Posterior vena cava (tissue), 2 donors: Measurements from ENCODE around the gene MEGF10. TPM values are rescaled to one million over a fixed set of nuclear protein-coding genes. Genes with fewer than 3 reads are reported as not detected.
"Not testable (repeated sequence)": the region's sequence is repeated elsewhere in the genome, so short reads cannot be mapped to it uniquely, and the experiment has no call there.

Source experiments
- DNase-seq: peaks from one replicate; pipeline ENCODE4 v3.0.0-alpha.2; 2020; ENCODE audit warnings: low spot score
- intact Hi-C, 2 donors: fragments of 100-400 bp; cut with DNase I; formaldehyde crosslinking; loops; one replicate each; pipeline versions ENCODE4 v1.14.1 to v1.14.2; 2022 to 2023
- total RNA-seq, 2 donors: library from RNA; stranded (reverse); fragmentation: NEBNext Ultra II Directional; extraction: Animal tissue kit (Norgen Biotek cat#: 25700); gene quantifications; one replicate each; pipeline ENCODE4 v1.2.1, GENCODE V29; 2021
- donor health status: DM: yes; HTN: yes; CAD: no.
- donor health status: DM: yes; HTN: yes; CAD: no.

The MEGF10 gene
- total RNA-seq, 2 donors from 2014 or later: 0.19 to 0.29 TPM

GRCh38 chr5:127296894-127297293 lies 6.3 kb downstream of the MEGF10 start:
- intact Hi-C loops, DNase-seq: not testable (repeated sequence)

- intact Hi-C loops: no loop called here
- no peak for DNase-seq
Measured at GRCh38 chr5:127297348-127298035, 6.9 kb downstream of the MEGF10 start.

- intact Hi-C loops: no loop called here
- DNase-seq: no peak
Measured at GRCh38 chr5:127298036-127298429, 7.4 kb downstream of the MEGF10 start.

DNA sequence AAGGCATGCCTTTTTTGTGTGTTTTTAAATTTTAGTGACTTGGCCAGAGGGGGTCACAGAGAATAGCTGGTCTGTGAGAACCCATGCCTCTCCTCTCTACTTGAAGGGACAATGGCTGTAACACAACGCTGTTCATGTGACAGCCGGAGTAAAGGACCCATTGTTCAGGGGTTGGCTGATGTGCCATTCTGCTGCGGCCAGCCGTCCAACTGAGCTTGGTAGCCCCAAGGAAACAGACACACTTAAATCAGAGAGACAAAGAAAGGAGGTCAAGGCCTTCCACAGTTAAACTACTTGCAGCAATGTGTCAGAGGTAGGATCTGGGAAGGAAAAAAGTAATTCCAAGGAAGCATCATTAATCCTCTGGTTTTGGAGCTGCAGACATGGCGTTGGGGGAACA lies 8.1 kb downstream of the MEGF10 start:
- DNase-seq: no peak
- intact Hi-C loops: no loop called here

DNA sequence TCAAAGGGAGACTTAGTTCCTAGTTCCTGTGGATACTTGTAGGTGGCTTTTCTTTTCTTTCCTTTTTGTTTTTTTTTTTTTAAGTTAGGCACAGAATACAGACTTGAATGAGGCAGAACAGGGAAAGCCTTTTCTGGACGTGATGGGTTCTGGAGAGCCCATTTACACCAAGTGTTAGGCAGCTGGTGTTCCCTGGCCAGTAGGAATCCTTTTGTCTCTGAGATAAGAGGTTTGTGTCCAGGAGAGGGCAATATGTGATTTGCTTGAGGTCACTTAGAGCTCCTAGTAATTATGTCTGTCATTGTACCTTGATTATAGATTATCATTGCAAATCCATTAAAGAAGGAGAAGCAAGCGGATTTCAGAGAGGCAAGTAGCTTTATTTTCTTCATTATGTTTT lies 9.1 kb downstream of the MEGF10 start:
- no peak for DNase-seq
- intact Hi-C loops: no loop called here

GRCh38 chr5:127302509-127302908 lies 11.9 kb downstream of the MEGF10 start:
- intact Hi-C loops: no loop called here
- DNase-seq: no peak

DNA sequence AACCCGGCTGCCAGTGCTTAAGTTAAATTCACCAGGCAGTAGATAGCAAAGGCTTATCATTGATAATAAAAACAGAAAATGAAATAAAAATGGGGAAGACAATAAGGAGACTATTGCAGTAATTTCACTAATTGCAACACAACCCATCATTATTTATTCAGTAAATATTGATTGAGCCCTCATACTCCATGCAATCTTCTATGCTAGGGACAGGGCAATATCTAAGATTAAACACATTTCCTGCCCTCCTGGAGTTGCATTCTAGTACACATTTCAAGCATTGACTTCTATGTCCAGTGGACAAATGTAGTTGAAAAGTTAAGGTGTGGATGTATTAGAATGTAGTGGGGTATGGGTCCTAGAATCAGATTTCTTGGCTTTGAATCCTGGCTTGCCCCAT lies 12.8 kb downstream of the MEGF10 start:
- DNase-seq: no peak
- intact Hi-C loops: no loop called here

DNA sequence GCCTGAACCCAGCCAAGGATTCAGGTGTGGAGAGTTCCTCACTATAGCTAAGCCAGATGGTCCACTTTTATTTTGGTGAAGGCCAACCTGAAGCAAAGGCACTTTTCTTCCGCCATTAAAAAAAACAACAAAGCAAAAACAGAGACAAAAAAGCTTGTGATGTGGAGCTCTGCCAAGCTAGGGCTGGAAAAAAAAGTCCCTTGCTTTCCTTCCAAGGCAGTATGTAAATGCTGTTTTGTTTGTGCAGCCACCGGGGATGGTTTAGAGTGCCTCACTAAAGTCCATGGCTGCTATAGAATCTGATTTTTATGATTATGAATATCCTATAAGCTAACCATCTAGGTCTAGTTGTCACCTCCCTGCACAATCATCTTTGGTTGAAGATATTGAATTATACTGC lies 14.9 kb downstream of the MEGF10 start:
- DNase-seq: no peak
- intact Hi-C loops: no loop called here

GRCh38 chr5:127306036-127306435 lies 15.4 kb downstream of the MEGF10 start:
- DNase-seq: no peak
- intact Hi-C loops: no loop called here

DNA sequence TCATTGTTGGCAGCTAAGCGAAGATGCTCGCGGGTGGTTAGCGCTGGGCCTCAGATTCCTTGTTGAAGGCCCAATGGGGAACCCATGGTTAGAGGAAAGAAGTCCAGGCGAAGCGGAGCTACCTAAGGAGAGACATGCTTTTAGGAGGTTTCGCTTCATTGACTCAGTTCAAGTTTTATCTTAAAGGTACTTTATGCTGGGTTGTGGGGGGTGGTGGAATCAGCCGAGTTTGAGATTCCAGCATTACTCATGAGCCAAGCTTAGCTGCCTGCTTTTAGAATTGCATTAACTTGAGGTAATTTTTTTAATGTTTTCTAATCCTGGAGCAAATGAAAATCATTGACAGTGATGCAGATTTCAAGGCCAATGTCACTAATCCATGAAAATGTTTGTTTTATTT lies 16.1 kb downstream of the MEGF10 start:
- intact Hi-C loops: no loop called here
- DNase-seq: no peak

DNA sequence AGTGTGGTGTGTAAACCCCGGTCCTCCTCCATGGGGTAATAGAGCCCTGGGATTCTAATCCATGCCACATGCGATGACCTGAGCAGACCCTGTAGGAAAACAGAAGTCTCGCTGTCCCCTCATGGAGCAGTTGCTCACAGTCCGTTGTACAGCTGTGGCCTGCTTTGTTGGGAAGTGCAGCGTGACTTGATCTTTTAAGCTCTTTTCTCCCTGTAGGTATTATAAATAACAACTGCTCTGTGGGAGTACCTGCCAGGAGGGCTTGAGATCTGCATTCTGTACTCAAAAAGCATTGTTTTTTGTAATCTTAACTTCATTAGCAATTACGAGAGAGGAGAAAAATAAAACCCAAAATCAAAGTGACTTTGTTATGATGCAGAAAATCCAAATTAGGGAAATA lies 17.3 kb downstream of the MEGF10 start:
- no peak for DNase-seq
- intact Hi-C loops: no loop called here

DNA sequence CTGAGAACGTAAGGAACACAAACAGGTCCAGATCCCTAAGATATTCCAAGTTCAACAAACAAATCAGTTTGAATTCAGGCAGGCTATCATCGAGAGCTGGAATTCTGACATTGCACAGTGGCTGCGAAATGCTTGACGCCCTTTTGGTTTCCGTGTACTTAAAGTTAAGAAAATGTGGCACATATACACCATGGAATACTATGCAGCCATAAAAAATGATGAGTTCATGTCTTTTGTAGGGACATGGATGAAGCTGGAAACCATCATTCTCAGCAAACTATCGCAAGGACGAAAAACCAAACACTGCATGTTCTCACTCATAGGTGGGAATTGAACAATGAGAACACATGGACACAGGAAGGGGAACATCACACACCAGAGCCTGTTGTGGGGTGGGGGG lies 17.7 kb downstream of the MEGF10 start:
- intact Hi-C loops, DNase-seq: not testable (repeated sequence)

GRCh38 chr5:127308945-127309344 lies 18.3 kb downstream of the MEGF10 start:
- intact Hi-C loops: no loop called here
- no peak for DNase-seq

- no peak for DNase-seq
- intact Hi-C loops: no loop called here
Measured at GRCh38 chr5:127311349-127311748, 20.8 kb downstream of the MEGF10 start.

DNA sequence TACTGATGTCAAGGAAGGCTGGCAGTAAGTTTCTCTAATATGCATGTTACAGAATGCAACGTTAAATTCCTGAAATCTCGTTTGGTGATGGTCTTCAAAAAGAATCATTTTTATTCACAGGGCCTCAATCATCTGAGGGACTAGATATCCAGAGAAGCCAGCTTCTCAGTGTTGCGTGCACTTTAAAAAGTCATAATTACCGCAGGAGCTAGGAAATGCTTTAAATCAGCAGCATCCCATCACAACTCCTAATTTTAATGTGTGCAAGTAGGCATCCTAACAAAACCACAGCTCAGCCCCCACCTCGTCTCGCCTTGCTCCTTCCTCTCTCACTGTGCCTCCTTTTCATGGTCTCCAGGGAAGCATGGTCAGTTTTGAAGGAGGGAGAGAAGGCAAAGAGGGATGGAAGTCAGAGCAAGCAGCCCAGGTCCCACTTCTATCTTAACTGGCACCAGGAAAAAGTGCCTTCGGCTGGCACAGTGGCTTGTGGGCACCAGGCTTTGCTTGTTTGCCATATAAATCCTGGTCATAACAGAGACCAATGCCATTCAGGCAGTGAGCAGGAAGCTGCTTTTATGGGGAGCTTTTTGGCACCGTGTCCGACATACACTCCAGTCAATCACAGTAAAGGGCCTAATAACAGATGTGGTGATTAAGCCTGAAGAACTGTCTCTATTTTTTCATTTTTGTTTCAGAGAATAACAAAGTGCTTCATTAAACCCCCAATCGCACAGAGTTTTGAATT lies 21.4 kb downstream of the MEGF10 start:
- no peak for DNase-seq
- intact Hi-C loops: no loop called here

DNA sequence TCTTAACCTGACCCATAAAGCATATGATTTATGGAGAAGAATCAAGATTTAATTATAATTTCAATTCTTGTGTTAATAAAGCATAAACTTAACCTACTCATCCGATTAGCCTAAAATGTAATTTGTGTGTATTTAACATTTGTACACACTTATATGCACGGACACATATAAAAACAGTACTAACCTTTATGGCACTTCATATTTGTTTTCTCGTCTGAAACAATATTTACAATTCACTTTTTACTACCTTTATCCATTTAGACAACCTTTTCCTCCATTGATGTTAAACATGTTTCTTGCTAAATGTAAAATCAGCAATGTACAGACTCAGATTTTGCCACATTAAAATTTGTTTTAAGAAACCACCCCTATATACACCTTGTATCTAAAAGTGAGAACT lies 22.8 kb downstream of the MEGF10 start:
- DNase-seq: no peak
- intact Hi-C loops: no loop called here

DNA sequence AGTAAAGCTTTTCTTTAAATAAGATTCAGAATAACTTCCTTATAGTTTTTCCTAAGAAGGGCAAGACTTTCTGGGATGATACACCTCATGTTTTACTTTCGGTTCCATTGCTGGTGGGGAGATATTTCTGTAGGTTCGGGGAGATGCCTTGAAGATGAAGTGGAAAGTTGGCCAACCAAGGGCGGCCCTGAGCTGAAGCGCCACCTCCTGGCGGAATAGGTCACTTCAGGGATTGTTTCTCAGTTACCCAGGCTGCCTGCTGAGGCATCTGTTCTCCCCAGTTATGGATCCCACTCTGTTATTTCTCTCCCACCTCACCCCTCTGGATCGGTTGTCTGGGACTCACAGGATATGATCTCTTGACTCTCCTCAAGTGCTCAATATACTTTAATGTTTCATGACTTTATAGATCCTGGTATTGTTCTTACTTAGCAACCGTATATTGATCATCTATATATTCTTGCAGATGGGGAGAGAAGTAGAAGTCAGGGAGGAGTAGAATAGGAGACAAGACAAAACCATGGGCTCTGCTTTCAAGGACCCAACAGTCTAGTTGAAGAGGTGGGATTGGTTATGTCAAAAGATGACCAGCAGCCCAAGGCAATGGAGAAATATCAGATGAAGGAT lies 23.4 kb downstream of the MEGF10 start:
- DNase-seq: peak; percentile 86
- intact Hi-C loops: no loop called here

- DNase-seq: no peak
- intact Hi-C loops: no loop called here
Measured at GRCh38 chr5:127316011-127316410, 25.4 kb downstream of the MEGF10 start.

DNA sequence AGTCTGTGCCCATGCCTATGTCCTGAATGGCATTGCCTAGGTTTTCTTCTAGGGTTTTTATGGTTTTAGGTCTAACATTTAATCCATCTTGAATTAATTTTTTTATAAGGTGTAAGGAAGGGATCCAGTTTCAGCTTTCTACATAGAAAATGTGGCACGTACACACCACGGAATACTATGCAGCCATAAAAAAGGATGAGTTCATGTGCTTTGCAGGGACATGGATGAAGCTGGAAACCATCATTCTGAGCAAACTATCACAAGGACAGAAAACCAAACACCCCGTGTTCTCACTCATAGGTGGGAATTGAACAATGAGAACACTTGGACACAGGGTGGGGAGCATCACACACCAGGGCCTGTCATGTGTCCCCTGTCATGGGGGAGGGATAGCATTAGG lies 26.8 kb downstream of the MEGF10 start:
- intact Hi-C loops: not testable (repeated sequence)

GRCh38 chr5:127320032-127320965 lies 29.7 kb downstream of the MEGF10 start:
- DNase-seq: no peak
- intact Hi-C loops: no loop called here

More for the DNA sequence above, 26.8 kb downstream of the MEGF10 start:
- DNase-seq: not testable (repeated sequence)
